Neural progenitor cell (in vitro differentiated cells): ENCODE measurements around the gene WNT6. TPM values are rescaled to one million over a fixed set of nuclear protein-coding genes. Genes with fewer than 3 reads are reported as not detected.

Experiments used
- DNase-seq: peaks from one replicate; pipeline ENCODE4 v3.0.0-alpha.2; 2016; ENCODE audit warnings: low spot score
- H2AFZ ChIP-seq: fragments of 200-600 bp; sonication (generic); replicated peaks from 2 replicates; pipeline ENCODE4 v1.6.1; 2016; ENCODE audit warnings: antibody characterized with exemption
- H3F3A ChIP-seq: fragments of 200-600 bp; sonication (generic); 2 replicates; pipeline ENCODE4 v1.6.1; 2016; ENCODE audit warnings: antibody characterized with exemption, low read depth
- H3K27ac ChIP-seq: fragments of 200-600 bp; sonication (generic); 2 replicates; pipeline ENCODE4 v1.5.1; 2016; ENCODE audit warnings: mild to moderate bottlenecking
- H3K27me3 ChIP-seq: fragments of 200-600 bp; sonication (generic); 2 replicates; pipeline ENCODE4 v1.6.1; 2016; ENCODE audit warnings: mild to moderate bottlenecking, moderate library complexity
- H3K36me3 ChIP-seq: fragments of 200-600 bp; sonication (generic); 2 replicates; pipeline ENCODE4 v1.5.1; 2016
- H3K4me1 ChIP-seq: fragments of 200-600 bp; sonication (generic); 2 replicates; pipeline ENCODE4 v1.6.1; 2016; ENCODE audit warnings: mixed run types
- H3K4me2 ChIP-seq: fragments of 200-600 bp; sonication (generic); 2 replicates; pipeline ENCODE4 v1.6.1; 2016
- H3K4me3 ChIP-seq: fragments of 200-600 bp; sonication (generic); 2 replicates; pipeline ENCODE4 v1.5.1; 2016
- H3K79me2 ChIP-seq: fragments of 200-600 bp; sonication (generic); 2 replicates; pipeline ENCODE4 v1.6.1; 2016; ENCODE audit warnings: low read depth
- H3K9ac ChIP-seq: fragments of 200-600 bp; sonication (generic); 2 replicates; pipeline ENCODE4 v1.6.1; 2016
- H3K9me3 ChIP-seq: fragments of 200-600 bp; sonication (generic); 2 replicates; pipeline ENCODE4 v1.5.1; 2016; ENCODE audit warnings: low read depth
- H4K20me1 ChIP-seq: fragments of 200-600 bp; sonication (generic); 2 replicates; pipeline ENCODE4 v1.6.1; 2016; ENCODE audit warnings: low read depth
- H3K27ac Mint-ChIP-seq: 3 replicates; pipeline ENCODE4 v1.8.0; 2021; ENCODE audit warnings: mixed read lengths
- H3K27me3 Mint-ChIP-seq: 2 replicates; pipeline ENCODE4 v1.8.0; 2022; ENCODE audit warnings: low read depth, mild to moderate bottlenecking, inconsistent platforms, moderate library complexity, mixed read lengths; ENCODE audit not compliant: insufficient read depth
- H3K36me3 Mint-ChIP-seq: 3 replicates; pipeline ENCODE4 v1.8.0; 2021; ENCODE audit warnings: mixed read lengths
- H3K4me1 Mint-ChIP-seq: 3 replicates; pipeline ENCODE4 v1.8.0; 2021; ENCODE audit warnings: mixed read lengths
- H3K4me3 Mint-ChIP-seq: 3 replicates; pipeline ENCODE4 v1.8.0; 2021; ENCODE audit warnings: mild to moderate bottlenecking, moderate library complexity, mixed read lengths
- H3K9me3 Mint-ChIP-seq: 3 replicates; pipeline ENCODE4 v1.8.0; 2020; ENCODE audit warnings: mixed read lengths
- CTCF ChIP-seq: fragments of 200-600 bp; sonication (generic); IDR thresholded peaks from 2 replicates; pipeline ENCODE4 v1.5.1; 2017; ENCODE audit warnings: antibody characterized with exemption, mild to moderate bottlenecking
- EZH2 ChIP-seq: fragments of 200-600 bp; sonication (generic); IDR thresholded peaks from 2 replicates; pipeline ENCODE4 v1.6.1; 2017; ENCODE audit warnings: antibody characterized with exemption, mild to moderate bottlenecking, moderate library complexity
- EZH2phosphoT487 ChIP-seq: fragments of 200-600 bp; sonication (generic); IDR thresholded peaks from 2 replicates; pipeline ENCODE4 v1.6.1; 2017; ENCODE audit warnings: antibody characterized with exemption
- total RNA-seq: library from RNA; depleted of rRNA; stranded (reverse); fragments of >200 nt; gene quantifications from 2 replicates; pipeline ENCODE4 v1.2.3, GENCODE V29; 2015; ENCODE audit warnings: low replicate concordance

Gene WNT6
- total RNA-seq, 1 donor from 2014 or later: not detected

- H3K4me1 ChIP-seq: peaks cover 9% of the 10 kb centered on the region
- H3K27ac Mint-ChIP-seq: no peak overlapping the region
These were observed 24.9 kb downstream of the WNT6 start for GRCh38 chr2:218884519-218884918.

GRCh38 chr2:218885981-218886947 is 26.7 kb downstream of the WNT6 start:
- Mint-ChIP-seq H3K36me3 (no peaks in the 10 kb centered on the region), H3K27me3 (peaks cover 72% of the 10 kb centered on the region), H3K4me3 (no peak overlapping the region), H3K9me3 (peaks cover 4% of the 10 kb centered on the region), H3K4me1 (peaks cover 20% of the 10 kb centered on the region), H3K27ac (no peak overlapping the region)
- H2AFZ ChIP-seq: no peak overlapping the region
- no peak overlapping the region for H3K4me2 ChIP-seq
- no peaks in the 10 kb centered on the region for H3K9me3 ChIP-seq
- TF ChIP-seq EZH2 (peak; percentile 22), EZH2phosphoT487 (no peak)
- no peak overlapping the region for H3K27ac ChIP-seq
- H3K9ac ChIP-seq: no peak overlapping the region
- peak; percentile 45 for DNase-seq
- peaks cover 22% of the 10 kb centered on the region for H4K20me1 ChIP-seq
- H3K4me1 ChIP-seq: no peaks in the 10 kb centered on the region
- H3K4me3 ChIP-seq: no peak overlapping the region
- no peaks in the 10 kb centered on the region for H3K79me2 ChIP-seq
- no peaks in the 10 kb centered on the region for H3K36me3 ChIP-seq
- no peaks in the 10 kb centered on the region for H3F3A ChIP-seq
- H3K27me3 ChIP-seq: peaks cover 100% of the 10 kb centered on the region

More at GRCh38 chr2:218884519-218884918, 24.9 kb downstream of the WNT6 start:
- Mint-ChIP-seq H3K9me3 (peaks cover 4% of the 10 kb centered on the region), H3K27me3 (peaks cover 74% of the 10 kb centered on the region), H3K4me1 (peaks cover 23% of the 10 kb centered on the region), H3K4me3 (peak overlapping the region; percentile 59), H3K36me3 (no peaks in the 10 kb centered on the region)
- H3K9ac ChIP-seq: no peak overlapping the region
- H3K27ac ChIP-seq: no peak overlapping the region
- H3K4me2 ChIP-seq: no peak overlapping the region
- no peaks in the 10 kb centered on the region for H3K36me3 ChIP-seq
- peaks cover 29% of the 10 kb centered on the region for H4K20me1 ChIP-seq
- H3K79me2 ChIP-seq: no peaks in the 10 kb centered on the region
- H3K4me3 ChIP-seq: no peak overlapping the region
- TF ChIP-seq EZH2: no peak
- TF ChIP-seq EZH2phosphoT487: no peak
- no peak for TF ChIP-seq CTCF
- peaks cover 4% of the 10 kb centered on the region for H3F3A ChIP-seq
- no peak for DNase-seq
- peaks cover 100% of the 10 kb centered on the region for H3K27me3 ChIP-seq
- no peak overlapping the region for H2AFZ ChIP-seq
- no peaks in the 10 kb centered on the region for H3K9me3 ChIP-seq

- H3K36me3 ChIP-seq: no peaks in the 10 kb centered on the region
- no peak overlapping the region for H3K27ac ChIP-seq
- Mint-ChIP-seq H3K4me1 (peaks cover 15% of the 10 kb centered on the region), H3K36me3 (no peaks in the 10 kb centered on the region), H3K27me3 (peaks cover 72% of the 10 kb centered on the region), H3K27ac (no peak overlapping the region), H3K9me3 (no peaks in the 10 kb centered on the region), H3K4me3 (peak overlapping the region; percentile 8)
- H3F3A ChIP-seq: no peaks in the 10 kb centered on the region
- DNase-seq: no peak
- no peaks in the 10 kb centered on the region for H3K79me2 ChIP-seq
- peaks cover 100% of the 10 kb centered on the region for H3K27me3 ChIP-seq
- H3K9ac ChIP-seq: no peak overlapping the region
- H3K4me3 ChIP-seq: no peak overlapping the region
- H3K4me1 ChIP-seq: no peaks in the 10 kb centered on the region
- peaks cover 20% of the 10 kb centered on the region for H4K20me1 ChIP-seq
- no peak overlapping the region for H2AFZ ChIP-seq
- H3K9me3 ChIP-seq: no peaks in the 10 kb centered on the region
- H3K4me2 ChIP-seq: no peak overlapping the region
- TF ChIP-seq CTCF (no peak), EZH2 (no peak), EZH2phosphoT487 (no peak)
These were observed 27.5 kb downstream of the WNT6 start for GRCh38 chr2:218887079-218887478.

- no peak overlapping the region for H3K27ac Mint-ChIP-seq
- H3K4me2 ChIP-seq: no peak overlapping the region
- TF ChIP-seq EZH2phosphoT487: no peak
- no peak for TF ChIP-seq CTCF
- TF ChIP-seq EZH2: no peak
- H3K9me3 ChIP-seq: no peaks in the 10 kb centered on the region
- no peaks in the 10 kb centered on the region for H3K9me3 Mint-ChIP-seq
- H4K20me1 ChIP-seq: peaks cover 12% of the 10 kb centered on the region
- no peak overlapping the region for H3K9ac ChIP-seq
- H3F3A ChIP-seq: no peaks in the 10 kb centered on the region
- peaks cover 64% of the 10 kb centered on the region for H3K27me3 Mint-ChIP-seq
- peaks cover 100% of the 10 kb centered on the region for H3K27me3 ChIP-seq
- H3K4me3 ChIP-seq: no peak overlapping the region
- peaks cover 12% of the 10 kb centered on the region for H3K4me1 Mint-ChIP-seq
- H3K4me1 ChIP-seq: no peaks in the 10 kb centered on the region
- no peaks in the 10 kb centered on the region for H3K36me3 Mint-ChIP-seq
- no peak overlapping the region for H3K4me3 Mint-ChIP-seq
- no peak overlapping the region for H2AFZ ChIP-seq
- no peaks in the 10 kb centered on the region for H3K36me3 ChIP-seq
- DNase-seq: no peak
- no peaks in the 10 kb centered on the region for H3K79me2 ChIP-seq
- H3K27ac ChIP-seq: no peak overlapping the region
These were observed 28.7 kb downstream of the WNT6 start for GRCh38 chr2:218888341-218888740.
